ENCODE measurements around the gene SPECC1L. TPM values are rescaled to one million over a fixed set of nuclear protein-coding genes. Genes with fewer than 3 reads are reported as not detected.

The SPECC1L gene
- total and polyA plus RNA-seq, 10 of the 15 experiments (the other 5 are each of a cell fraction or from before 2014, with no cell fraction given): 1.9 to 40.6 (median 19.1) TPM

DNA sequence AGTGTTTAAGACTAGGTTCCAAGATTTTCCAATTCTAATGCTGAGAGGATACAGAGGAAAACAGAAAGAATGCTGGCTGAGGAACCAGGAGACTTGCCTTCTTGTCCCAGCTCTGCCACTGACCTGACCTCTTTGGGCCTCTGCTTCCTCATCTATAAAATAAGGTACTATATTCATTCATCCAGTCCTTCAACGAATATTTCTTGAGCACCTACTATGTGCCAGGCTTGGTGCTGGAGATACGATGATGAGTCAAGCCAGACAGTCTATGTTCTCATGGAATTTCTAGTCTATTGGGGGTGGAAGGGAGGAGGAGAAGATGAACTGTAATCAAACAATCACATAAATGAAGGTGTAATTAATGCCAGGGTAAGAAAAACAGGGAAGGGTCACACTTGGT lies 196.7 kb downstream of the SPECC1L start:
- FAIRE-seq (no peak), DNase-seq (ENCODE audit: low read depth, low spot score) (no peak), ATAC-seq (no peak)
- Histone ChIP-seq H3K4me3 (no peak overlapping the region), H3K4me2 (ENCODE audit: control insufficient read depth, insufficient read depth) (no peak overlapping the region), H2AFZ (ENCODE audit: control insufficient read depth, low read depth, low read length) (peak overlapping the region; percentile 54), H3K79me2 (ENCODE audit: control insufficient read depth, insufficient read depth, low read length) (no peaks in the 10 kb centered on the region), H4K20me1 (ENCODE audit: control insufficient read depth, insufficient read depth) (no peaks in the 10 kb centered on the region), H3K36me3 (ENCODE audit: control insufficient read depth in 2 of 2, insufficient read depth in 2 of 2, low read length in 1 of 2) (no peaks in the 10 kb centered on the region), H3K27me3 (replicated peaks in 1 of 2; ENCODE audit: control insufficient read depth in 2 of 2, insufficient read depth in 2 of 2, low read length in 1 of 2) (no peaks in the 10 kb centered on the region), H3K27ac (ENCODE audit: control insufficient read depth, insufficient read depth) (no peak overlapping the region), H3K9ac (ENCODE audit: control insufficient read depth, insufficient read depth, low read length) (no peak overlapping the region), H3K4me1 (ENCODE audit: control insufficient read depth, insufficient read depth, low read length) (peaks cover 7% of the 10 kb centered on the region), H3K9me3 (replicated peaks; ENCODE audit: control insufficient read depth, insufficient read depth, low read length) (no peaks in the 10 kb centered on the region)
- ChIA-PET CTCF (interaction anchor here (0.6 to 1.0 kb wide), 2 partner anchors 15 to 57 kb away, joined by 3 read pairs; no protein-coding TSS in a partner anchor), POLR2A (interaction anchor here (2.2 kb wide), 1 partner anchor 11 kb away, joined by 7 read pairs; no protein-coding TSS in a partner anchor), RAD21 (ENCODE audit: unreplicated experiment) (interaction anchor here (1.2 kb wide), 1 partner anchor 30 kb away, joined by 3 read pairs; no protein-coding TSS in a partner anchor), SMC1A (ENCODE audit: uncharacterized antibody, unreplicated experiment) (interaction anchor here (1.1 to 1.2 kb wide), 2 partner anchors 12 to 17 kb away, joined by 4 read pairs; no protein-coding TSS in a partner anchor)
- BruUV-seq (replicated peaks): no TSS peak
- 81% methylated on average over 2 of the region's 2 CpGs for WGBS (ENCODE audit: insufficient coverage, insufficient replicate concordance, low lambda C conversion rate, missing lambda C conversion rate)
- intact Hi-C loops (cut with micrococcal nuclease; ENCODE audit: unreplicated experiment): no loop called here
- in situ Hi-C loops (cut with MboI): no loop called here
- TF ChIP-seq, protein P1, sequence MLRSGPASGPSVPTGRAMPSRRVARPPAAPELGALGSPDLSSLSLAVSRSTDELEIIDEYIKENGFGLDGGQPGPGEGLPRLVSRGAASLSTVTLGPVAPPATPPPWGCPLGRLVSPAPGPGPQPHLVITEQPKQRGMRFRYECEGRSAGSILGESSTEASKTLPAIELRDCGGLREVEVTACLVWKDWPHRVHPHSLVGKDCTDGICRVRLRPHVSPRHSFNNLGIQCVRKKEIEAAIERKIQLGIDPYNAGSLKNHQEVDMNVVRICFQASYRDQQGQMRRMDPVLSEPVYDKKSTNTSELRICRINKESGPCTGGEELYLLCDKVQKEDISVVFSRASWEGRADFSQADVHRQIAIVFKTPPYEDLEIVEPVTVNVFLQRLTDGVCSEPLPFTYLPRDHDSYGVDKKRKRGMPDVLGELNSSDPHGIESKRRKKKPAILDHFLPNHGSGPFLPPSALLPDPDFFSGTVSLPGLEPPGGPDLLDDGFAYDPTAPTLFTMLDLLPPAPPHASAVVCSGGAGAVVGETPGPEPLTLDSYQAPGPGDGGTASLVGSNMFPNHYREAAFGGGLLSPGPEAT (IDR thresholded peaks at IDR 0.05; ENCODE audit: low read depth): no peak
- TF ChIP-seq ZZZ3 (IDR thresholded peaks at IDR 0.05; ENCODE audit: control insufficient read depth, insufficient read length, low read depth) (no peak), IRF5 (IDR thresholded peaks at IDR 0.05; ENCODE audit: borderline replicate concordance) (no peak), PML (IDR thresholded peaks at IDR 0.05; ENCODE audit: low read length) (no peak), CBFB (IDR thresholded peaks at IDR 0.05; ENCODE audit: low read depth) (no peak), BHLHE40 (IDR thresholded peaks at IDR 0.05; ENCODE audit: borderline replicate concordance in 1 of 2, low read depth in 2 of 2, low read length in 1 of 2) (no peak), EGR1 (IDR thresholded peaks at IDR 0.05; ENCODE audit: borderline replicate concordance in 1 of 2, low read depth in 2 of 2, low read length in 2 of 2) (no peak), ZBED1 (IDR thresholded peaks at IDR 0.05; ENCODE audit: borderline replicate concordance) (no peak), JUND (IDR thresholded peaks at IDR 0.05; ENCODE audit: low read depth, low read length) (no peak)
- TF ChIP-seq, protein P2, sequence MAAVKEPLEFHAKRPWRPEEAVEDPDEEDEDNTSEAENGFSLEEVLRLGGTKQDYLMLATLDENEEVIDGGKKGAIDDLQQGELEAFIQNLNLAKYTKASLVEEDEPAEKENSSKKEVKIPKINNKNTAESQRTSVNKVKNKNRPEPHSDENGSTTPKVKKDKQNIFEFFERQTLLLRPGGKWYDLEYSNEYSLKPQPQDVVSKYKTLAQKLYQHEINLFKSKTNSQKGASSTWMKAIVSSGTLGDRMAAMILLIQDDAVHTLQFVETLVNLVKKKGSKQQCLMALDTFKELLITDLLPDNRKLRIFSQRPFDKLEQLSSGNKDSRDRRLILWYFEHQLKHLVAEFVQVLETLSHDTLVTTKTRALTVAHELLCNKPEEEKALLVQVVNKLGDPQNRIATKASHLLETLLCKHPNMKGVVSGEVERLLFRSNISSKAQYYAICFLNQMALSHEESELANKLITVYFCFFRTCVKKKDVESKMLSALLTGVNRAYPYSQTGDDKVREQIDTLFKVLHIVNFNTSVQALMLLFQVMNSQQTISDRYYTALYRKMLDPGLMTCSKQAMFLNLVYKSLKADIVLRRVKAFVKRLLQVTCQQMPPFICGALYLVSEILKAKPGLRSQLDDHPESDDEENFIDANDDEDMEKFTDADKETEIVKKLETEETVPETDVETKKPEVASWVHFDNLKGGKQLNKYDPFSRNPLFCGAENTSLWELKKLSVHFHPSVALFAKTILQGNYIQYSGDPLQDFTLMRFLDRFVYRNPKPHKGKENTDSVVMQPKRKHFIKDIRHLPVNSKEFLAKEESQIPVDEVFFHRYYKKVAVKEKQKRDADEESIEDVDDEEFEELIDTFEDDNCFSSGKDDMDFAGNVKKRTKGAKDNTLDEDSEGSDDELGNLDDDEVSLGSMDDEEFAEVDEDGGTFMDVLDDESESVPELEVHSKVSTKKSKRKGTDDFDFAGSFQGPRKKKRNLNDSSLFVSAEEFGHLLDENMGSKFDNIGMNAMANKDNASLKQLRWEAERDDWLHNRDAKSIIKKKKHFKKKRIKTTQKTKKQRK (IDR thresholded peaks at IDR 0.05; ENCODE audit: low read depth, low read length): no peak
- TF ChIP-seq, protein P3, sequence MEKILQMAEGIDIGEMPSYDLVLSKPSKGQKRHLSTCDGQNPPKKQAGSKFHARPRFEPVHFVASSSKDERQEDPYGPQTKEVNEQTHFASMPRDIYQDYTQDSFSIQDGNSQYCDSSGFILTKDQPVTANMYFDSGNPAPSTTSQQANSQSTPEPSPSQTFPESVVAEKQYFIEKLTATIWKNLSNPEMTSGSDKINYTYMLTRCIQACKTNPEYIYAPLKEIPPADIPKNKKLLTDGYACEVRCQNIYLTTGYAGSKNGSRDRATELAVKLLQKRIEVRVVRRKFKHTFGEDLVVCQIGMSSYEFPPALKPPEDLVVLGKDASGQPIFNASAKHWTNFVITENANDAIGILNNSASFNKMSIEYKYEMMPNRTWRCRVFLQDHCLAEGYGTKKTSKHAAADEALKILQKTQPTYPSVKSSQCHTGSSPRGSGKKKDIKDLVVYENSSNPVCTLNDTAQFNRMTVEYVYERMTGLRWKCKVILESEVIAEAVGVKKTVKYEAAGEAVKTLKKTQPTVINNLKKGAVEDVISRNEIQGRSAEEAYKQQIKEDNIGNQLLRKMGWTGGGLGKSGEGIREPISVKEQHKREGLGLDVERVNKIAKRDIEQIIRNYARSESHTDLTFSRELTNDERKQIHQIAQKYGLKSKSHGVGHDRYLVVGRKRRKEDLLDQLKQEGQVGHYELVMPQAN (conservative IDR thresholded peaks at IDR 0.05): no peak
- TF ChIP-seq, protein P4, sequence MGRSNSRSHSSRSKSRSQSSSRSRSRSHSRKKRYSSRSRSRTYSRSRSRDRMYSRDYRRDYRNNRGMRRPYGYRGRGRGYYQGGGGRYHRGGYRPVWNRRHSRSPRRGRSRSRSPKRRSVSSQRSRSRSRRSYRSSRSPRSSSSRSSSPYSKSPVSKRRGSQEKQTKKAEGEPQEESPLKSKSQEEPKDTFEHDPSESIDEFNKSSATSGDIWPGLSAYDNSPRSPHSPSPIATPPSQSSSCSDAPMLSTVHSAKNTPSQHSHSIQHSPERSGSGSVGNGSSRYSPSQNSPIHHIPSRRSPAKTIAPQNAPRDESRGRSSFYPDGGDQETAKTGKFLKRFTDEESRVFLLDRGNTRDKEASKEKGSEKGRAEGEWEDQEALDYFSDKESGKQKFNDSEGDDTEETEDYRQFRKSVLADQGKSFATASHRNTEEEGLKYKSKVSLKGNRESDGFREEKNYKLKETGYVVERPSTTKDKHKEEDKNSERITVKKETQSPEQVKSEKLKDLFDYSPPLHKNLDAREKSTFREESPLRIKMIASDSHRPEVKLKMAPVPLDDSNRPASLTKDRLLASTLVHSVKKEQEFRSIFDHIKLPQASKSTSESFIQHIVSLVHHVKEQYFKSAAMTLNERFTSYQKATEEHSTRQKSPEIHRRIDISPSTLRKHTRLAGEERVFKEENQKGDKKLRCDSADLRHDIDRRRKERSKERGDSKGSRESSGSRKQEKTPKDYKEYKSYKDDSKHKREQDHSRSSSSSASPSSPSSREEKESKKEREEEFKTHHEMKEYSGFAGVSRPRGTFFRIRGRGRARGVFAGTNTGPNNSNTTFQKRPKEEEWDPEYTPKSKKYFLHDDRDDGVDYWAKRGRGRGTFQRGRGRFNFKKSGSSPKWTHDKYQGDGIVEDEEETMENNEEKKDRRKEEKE (IDR thresholded peaks at IDR 0.05): no peak
